ENCODE data around the gene FAM47B. TPM values are rescaled to one million over a fixed set of nuclear protein-coding genes. Genes with fewer than 3 reads are reported as not detected.

FAM47B gene
- polyA plus RNA-seq: not detected

DNA sequence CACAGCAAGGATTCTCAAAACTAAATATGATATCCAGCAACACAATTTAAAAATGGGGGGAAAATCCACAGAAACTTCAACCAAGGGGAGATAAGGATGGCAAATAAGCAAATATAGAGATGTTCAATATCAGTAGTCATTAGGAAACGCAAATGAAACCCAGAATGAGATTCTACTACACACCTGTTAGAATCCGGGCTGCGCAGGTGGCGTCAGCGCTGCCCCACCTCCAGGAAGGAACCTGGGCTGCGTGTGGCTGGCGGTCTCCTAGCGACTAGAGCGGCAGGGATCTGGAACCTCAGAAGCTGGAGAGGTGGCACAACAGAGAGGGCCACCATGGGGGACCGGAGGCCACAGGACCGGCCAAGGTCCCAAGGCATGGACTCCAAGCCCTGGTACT lies at the start of gene FAM47B:
FAM47B (plus strand) TSS at position 301 of the 400 bp plus-strand sequence; CDS start at position 337, 36 bp downstream.
- Mint-ChIP-seq H3K36me3 (no peaks in the 10 kb centered on the region), H3K4me3 (no peak within 1 kb of the TSS), H3K27ac (no peak within 1 kb of the TSS), H3K4me1 (no peaks in the 10 kb centered on the region), H3K27me3 (no peaks in the 10 kb centered on the region), H3K9me3 (peaks cover 0 to 14% (median 6%) of the 10 kb centered on the region in 3 donors)

DNA sequence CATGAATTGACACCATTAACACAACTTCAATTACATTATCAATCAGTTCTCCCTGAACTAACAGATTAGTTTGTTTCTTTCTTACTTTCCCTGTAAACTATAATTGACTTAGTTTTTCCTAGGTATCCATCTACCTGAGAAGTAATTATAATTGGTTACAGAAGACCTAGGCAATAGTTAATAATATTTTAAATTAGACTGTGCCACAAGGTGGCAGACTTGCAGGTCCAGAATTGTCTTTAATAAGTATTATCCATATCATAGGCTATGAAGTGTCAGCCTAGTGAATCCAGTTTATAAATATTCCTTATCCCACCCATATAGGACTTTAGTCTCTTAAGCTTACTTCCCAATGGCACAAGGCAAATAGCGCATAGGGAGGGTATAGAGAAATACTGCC lies 48.9 kb upstream of the FAM47B start:
- Mint-ChIP-seq H3K4me1 (no peaks in the 10 kb centered on the region), H3K9me3 (peaks cover 0 to 2% (median 1%) of the 10 kb centered on the region in 3 donors), H3K27ac (no peak overlapping the region), H3K27me3 (peaks cover 2% of the 10 kb centered on the region), H3K4me3 (no peak overlapping the region), H3K36me3 (no peaks in the 10 kb centered on the region)

GRCh38 chrX:34900691-34901090 lies 41.9 kb upstream of the FAM47B start:
- H3K4me3 Mint-ChIP-seq: no peak overlapping the region
- no peaks in the 10 kb centered on the region for H3K27me3 Mint-ChIP-seq
- no peaks in the 10 kb centered on the region for H3K4me1 Mint-ChIP-seq
- peaks cover 2 to 5% (median 3%) of the 10 kb centered on the region in 3 donors for H3K9me3 Mint-ChIP-seq
- no peaks in the 10 kb centered on the region for H3K36me3 Mint-ChIP-seq
- no peak overlapping the region for H3K27ac Mint-ChIP-seq

- Mint-ChIP-seq H3K9me3 (peaks cover 2 to 5% (median 5%) of the 10 kb centered on the region in 3 donors), H3K4me3 (no peak overlapping the region), H3K36me3 (no peaks in the 10 kb centered on the region), H3K4me1 (no peaks in the 10 kb centered on the region), H3K27me3 (no peaks in the 10 kb centered on the region), H3K27ac (no peak overlapping the region)
Observed at GRCh38 chrX:34901761-34902160, 40.8 kb upstream of the FAM47B start.

DNA sequence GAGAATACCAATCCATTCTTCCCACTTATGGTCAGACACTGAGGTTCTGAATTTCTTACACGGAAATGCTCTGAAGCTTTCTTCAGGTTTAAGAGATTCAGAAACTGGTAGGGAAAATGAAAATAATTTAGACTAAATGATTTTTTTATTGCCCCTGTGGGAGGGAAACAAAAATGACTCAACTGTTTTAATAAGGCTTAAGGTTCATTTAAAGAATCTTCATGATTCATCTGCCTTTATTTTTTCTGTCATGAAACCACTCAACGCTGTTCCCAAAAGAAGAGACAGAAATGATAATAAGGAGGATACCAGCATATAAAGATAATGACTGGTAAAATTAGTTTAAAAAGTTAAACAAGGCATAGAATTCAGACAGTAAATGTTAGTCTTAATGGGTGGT lies 39.3 kb upstream of the FAM47B start:
- Mint-ChIP-seq H3K9me3 (peaks cover 5 to 6% (median 5%) of the 10 kb centered on the region in 3 donors), H3K4me3 (no peak overlapping the region), H3K27me3 (no peaks in the 10 kb centered on the region), H3K4me1 (no peaks in the 10 kb centered on the region), H3K27ac (no peak overlapping the region), H3K36me3 (no peaks in the 10 kb centered on the region)

GRCh38 chrX:34909151-34909550 lies 33.4 kb upstream of the FAM47B start:
- H3K4me3 Mint-ChIP-seq: no peak overlapping the region
- no peaks in the 10 kb centered on the region for H3K4me1 Mint-ChIP-seq
- H3K9me3 Mint-ChIP-seq: peaks cover 0 to 7% (median 4%) of the 10 kb centered on the region in 3 donors
- no peak overlapping the region for H3K27ac Mint-ChIP-seq
- H3K36me3 Mint-ChIP-seq: no peaks in the 10 kb centered on the region
- no peaks in the 10 kb centered on the region for H3K27me3 Mint-ChIP-seq

GRCh38 chrX:34915463-34916225 lies 27.0 kb upstream of the FAM47B start:
- H3K9me3 Mint-ChIP-seq: peaks cover 0 to 5% (median 4%) of the 10 kb centered on the region in 3 donors
- H3K4me3 Mint-ChIP-seq: no peak overlapping the region
- H3K4me1 Mint-ChIP-seq: no peaks in the 10 kb centered on the region

DNA sequence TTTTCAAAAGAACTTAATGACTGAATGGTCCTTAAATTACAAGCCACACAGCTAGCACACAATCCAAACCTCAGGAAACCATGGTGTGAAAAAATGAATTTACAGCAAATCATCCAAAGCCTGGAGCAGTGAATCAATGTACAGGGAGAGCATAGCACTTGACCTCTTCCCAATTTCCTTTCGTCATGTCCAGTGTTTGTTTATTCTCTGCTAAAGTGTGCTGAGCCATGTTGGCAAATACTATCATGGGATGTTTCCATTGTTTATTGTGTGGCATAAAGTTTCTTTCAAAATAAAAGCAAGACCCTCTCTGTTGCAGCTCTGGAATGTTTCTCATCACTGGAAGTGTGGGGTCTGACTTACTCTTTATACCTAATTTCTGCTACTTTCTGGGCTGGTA lies 25.4 kb upstream of the FAM47B start:
- no peak overlapping the region for H3K4me3 Mint-ChIP-seq
- H3K27me3 Mint-ChIP-seq: no peaks in the 10 kb centered on the region
- no peaks in the 10 kb centered on the region for H3K4me1 Mint-ChIP-seq
- peaks cover 1 to 5% (median 4%) of the 10 kb centered on the region in 3 donors for H3K9me3 Mint-ChIP-seq
- no peak overlapping the region for H3K27ac Mint-ChIP-seq
- H3K36me3 Mint-ChIP-seq: no peaks in the 10 kb centered on the region

More at GRCh38 chrX:34915463-34916225, 27.0 kb upstream of the FAM47B start:
- Mint-ChIP-seq H3K27ac (no peak overlapping the region), H3K36me3 (no peaks in the 10 kb centered on the region), H3K27me3 (no peaks in the 10 kb centered on the region)

DNA sequence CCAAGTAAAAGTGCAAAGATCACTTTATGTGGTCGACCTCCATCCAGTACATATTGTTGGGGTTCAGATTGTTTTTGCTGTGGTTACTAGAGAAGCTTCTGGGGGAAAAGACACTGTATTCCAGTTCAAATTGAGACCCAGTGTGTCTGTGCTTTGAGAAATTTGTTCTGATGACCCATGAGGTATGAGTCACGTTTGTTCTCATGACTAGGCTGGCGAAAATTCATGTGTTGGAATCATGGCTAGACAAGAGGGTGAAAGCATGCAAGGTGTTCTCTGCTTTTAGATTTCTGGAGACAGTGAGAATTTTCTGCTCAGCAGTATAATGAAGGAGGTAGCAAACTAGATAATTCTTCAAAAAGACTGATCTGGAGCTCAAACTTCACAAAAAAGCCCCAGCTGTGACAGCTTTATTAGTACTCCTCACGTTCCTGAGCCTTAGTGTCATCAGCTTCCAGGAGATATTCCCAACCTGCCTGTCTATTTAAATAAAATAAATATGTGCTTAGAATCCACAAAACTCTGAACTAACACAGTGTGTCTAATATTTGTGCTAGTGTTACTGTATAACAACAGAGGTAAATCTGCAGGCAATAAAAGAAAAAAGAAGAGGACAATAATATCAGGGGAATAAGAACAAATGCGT lies 24.4 kb upstream of the FAM47B start:
- Mint-ChIP-seq H3K4me1 (no peaks in the 10 kb centered on the region), H3K27ac (no peak overlapping the region), H3K9me3 (peaks cover 1 to 5% (median 2%) of the 10 kb centered on the region in 3 donors), H3K4me3 (no peak overlapping the region), H3K36me3 (no peaks in the 10 kb centered on the region), H3K27me3 (no peaks in the 10 kb centered on the region)

DNA sequence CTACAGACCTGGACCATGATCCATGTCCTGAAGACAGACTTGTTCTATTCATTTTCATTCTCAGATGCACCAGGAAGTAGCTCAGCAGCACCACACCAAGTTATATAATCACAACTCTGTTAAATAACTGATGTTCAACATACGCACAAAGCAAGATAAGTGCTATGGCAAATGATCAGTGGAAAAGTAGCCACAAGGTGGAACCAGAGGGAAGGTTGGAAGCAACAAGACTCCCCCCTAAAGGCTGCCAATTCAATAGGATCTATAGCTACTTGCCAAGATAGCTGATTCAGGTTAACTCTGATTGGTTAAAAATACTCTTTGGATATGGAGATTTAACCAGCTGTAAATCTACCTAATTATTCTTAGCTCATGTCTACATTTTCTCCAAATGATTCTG lies 23.7 kb upstream of the FAM47B start:
- Mint-ChIP-seq H3K36me3 (no peaks in the 10 kb centered on the region), H3K27me3 (no peaks in the 10 kb centered on the region), H3K9me3 (peaks cover 2 to 5% (median 3%) of the 10 kb centered on the region in 3 donors), H3K4me3 (no peak overlapping the region), H3K4me1 (no peaks in the 10 kb centered on the region), H3K27ac (no peak overlapping the region)

DNA sequence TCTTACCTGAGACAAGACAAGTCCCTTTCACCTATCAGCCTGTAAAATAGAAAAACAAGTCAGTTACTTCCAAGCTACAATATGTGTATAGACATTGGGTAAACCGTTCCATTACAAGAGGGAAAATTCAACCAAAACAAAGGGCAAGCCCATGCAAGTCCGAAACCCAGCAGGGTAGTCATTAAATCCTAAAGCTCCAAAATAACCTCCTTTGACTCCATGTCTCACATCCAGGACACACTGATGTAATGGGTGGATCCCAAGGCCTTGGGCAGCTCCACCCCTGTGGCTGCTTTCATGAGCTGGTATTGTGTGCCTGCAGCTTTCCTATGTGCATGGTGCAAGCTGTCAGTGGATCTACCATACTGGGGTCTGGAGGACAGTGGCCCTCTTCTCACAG lies 14.7 kb upstream of the FAM47B start:
- H3K27me3 Mint-ChIP-seq: no peaks in the 10 kb centered on the region
- H3K27ac Mint-ChIP-seq: no peak overlapping the region
- peaks cover 0 to 3% (median 0%) of the 10 kb centered on the region in 3 donors for H3K9me3 Mint-ChIP-seq
- H3K4me3 Mint-ChIP-seq: no peak overlapping the region
- H3K36me3 Mint-ChIP-seq: no peaks in the 10 kb centered on the region
- H3K4me1 Mint-ChIP-seq: no peaks in the 10 kb centered on the region

DNA sequence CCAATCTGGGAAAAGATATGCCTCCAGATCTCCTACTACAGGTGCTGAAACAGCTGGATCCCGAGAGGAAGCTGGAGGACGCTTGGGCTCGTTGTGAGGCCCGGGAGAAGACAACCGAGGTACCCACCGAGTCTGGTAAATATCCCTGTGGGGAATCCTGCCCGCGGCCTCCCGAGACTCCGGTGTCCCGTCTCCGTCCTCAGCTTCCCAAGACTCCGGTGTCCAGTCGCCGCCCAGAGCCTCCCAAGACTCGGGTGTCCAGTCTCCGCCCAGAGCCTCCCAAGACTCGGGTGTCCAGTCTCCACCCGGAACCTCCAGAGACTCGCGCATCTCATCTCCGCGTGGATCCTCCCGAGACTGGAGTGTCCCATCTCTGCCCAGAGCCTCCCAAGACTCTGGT lies 639 bp downstream of the FAM47B start:
- Mint-ChIP-seq H3K4me3 (no peak overlapping the region), H3K36me3 (no peaks in the 10 kb centered on the region), H3K27me3 (no peaks in the 10 kb centered on the region), H3K4me1 (no peaks in the 10 kb centered on the region), H3K9me3 (peaks cover 0 to 8% (median 3%) of the 10 kb centered on the region in 3 donors), H3K27ac (no peak overlapping the region)

DNA sequence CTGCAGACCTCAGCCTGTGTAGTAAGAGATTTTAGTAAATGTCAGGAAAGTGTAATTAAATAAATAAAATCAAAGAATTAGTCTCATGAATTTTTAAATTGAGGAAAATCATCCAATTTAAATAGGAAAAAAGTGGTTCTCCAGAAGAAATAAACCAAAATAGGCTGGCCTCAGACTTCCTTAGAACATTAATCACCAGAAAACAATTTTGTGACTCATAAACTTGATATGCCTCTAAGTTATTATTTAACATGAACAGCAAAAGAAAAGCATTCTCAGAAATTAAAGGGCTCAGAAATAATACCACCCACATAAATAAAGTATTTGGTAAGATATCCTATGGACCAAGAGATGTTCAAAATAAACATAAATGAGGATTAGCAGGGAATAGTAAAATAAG lies 14.3 kb downstream of the FAM47B start:
- Mint-ChIP-seq H3K9me3 (peaks cover 0 to 14% (median 4%) of the 10 kb centered on the region in 3 donors), H3K36me3 (no peaks in the 10 kb centered on the region), H3K4me3 (no peak overlapping the region), H3K27me3 (no peaks in the 10 kb centered on the region), H3K4me1 (peaks cover 0 to 2% (median 0%) of the 10 kb centered on the region in 3 donors), H3K27ac (no peak overlapping the region)

- no peaks in the 10 kb centered on the region for H3K27me3 Mint-ChIP-seq
- H3K4me1 Mint-ChIP-seq: no peaks in the 10 kb centered on the region
- peaks cover 0 to 8% (median 0%) of the 10 kb centered on the region in 3 donors for H3K9me3 Mint-ChIP-seq
- H3K4me3 Mint-ChIP-seq: no peak overlapping the region
- H3K27ac Mint-ChIP-seq: no peak overlapping the region
- no peaks in the 10 kb centered on the region for H3K36me3 Mint-ChIP-seq
Observed at GRCh38 chrX:34961662-34962061, 19.1 kb downstream of the FAM47B start.

DNA sequence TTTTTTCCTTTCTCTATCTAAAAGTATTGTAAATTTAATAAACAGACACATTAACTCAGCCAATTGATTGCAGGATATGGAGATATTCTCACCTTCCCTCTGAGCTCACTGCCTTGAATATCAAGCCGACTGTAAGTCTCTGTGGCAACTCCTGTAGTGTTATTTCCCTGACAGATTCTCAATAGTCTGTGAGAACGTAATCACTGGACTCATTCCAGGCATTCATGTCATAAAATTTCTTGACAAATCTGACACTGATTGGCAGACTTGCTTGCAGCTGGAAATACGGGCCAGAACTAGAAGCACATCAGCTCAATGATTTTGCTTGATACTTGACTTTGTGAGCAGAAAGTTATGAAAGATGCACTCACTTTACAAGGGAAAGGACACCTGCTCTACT lies 29.6 kb downstream of the FAM47B start:
- Mint-ChIP-seq H3K27me3 (no peaks in the 10 kb centered on the region), H3K27ac (no peak overlapping the region), H3K4me3 (no peak overlapping the region), H3K4me1 (no peaks in the 10 kb centered on the region), H3K36me3 (no peaks in the 10 kb centered on the region), H3K9me3 (peaks cover 0 to 1% (median 0%) of the 10 kb centered on the region in 3 donors)

GRCh38 chrX:34978171-34978570 lies 35.6 kb downstream of the FAM47B start:
- Mint-ChIP-seq H3K4me1 (no peaks in the 10 kb centered on the region), H3K9me3 (peaks cover 3 to 10% (median 6%) of the 10 kb centered on the region in 3 donors), H3K4me3 (no peak overlapping the region)

More at GRCh38 chrX:34978171-34978570, 35.6 kb downstream of the FAM47B start:
- no peak overlapping the region for H3K27ac Mint-ChIP-seq
- H3K27me3 Mint-ChIP-seq: no peaks in the 10 kb centered on the region
- H3K36me3 Mint-ChIP-seq: no peaks in the 10 kb centered on the region
